ENCODE measurements around the gene ALDH6A1.
"Not testable (repeated sequence)": the region's sequence is repeated elsewhere in the genome, so short reads cannot be mapped to it uniquely, and the experiment has no call there.

Gene ALDH6A1

DNA sequence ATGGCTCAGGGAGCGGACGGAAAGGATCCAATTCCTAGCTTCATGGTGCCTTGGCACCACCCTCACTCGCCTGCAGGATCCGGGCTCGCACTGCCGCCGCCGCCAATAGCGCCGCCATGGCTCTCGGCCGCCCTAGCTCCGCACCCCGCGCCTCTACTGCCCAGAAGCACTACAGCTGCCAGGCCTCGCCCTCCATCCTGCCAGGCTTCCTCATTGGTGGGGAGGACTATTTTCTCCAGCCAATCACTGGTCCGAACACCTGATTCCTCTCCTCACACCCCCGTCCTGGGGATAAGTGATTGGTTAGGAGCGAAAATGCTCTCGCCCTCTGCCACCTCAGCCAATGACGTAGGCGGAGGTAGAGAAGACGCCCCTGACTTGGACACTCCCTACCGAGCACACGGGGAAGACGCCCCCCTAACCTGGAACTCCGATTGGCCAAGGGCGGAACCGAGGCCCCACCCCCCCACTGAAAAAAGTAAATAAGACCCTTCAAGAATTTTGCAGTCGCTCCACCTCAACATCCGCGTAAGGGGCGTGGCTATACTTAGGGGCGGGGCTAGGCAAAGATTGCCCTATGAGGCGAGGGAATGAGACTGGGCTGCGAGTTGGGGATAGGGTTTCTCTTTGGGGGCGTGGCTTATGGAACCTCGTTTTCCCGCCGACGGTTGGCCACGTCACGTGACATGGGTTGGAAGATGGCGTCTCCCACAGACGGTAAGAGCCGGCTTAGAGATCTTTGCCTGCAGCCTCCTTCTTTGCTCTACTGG lies at the start of gene ALDH6A1, which contains the start of gene LIN52:
Gene ALDH6A1, minus strand, starts transcription at position 177 of the 770 bp plus-strand sequence. Its CDS starts 59 bp downstream, at position 118.
Gene LIN52, plus strand, starts transcription at position 680 of the 770 bp plus-strand sequence. Its CDS starts 19 bp downstream, at position 699.
- peak; percentile 100 for DNase-seq

- no peak for DNase-seq
Measured at GRCh38 chr14:74127634-74128033, 43.4 kb upstream of the ALDH6A1 start.

DNA sequence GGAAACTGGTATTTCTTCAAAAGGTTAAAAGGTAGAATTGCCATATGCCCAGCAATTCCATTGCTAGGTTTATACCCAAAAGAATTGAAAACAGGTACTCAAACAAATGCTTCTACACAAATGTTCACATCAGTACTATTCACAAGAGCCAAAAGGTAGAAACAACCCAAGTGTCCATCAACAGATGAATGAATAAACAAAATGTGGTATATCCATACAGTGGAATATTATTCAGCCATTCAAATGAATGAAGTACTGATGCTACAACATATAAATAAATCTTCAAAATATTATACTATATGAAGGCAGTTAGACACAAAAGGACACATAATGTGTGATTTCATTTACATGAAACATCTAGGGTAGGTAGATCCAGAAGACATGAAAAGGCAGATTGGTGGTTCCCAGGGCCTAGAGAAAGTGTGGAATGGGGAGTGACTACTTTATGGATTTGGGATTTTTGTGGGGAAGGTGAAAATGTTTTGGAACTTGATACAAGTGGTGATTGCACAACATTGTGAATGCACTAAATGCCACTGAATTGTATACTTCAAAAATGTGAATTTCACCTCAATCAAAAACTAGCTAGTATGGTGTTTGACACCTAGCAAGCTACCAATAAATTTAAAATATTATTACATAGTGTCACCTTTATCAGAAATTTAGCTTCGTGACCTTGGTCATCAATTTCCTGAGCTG lies 42.2 kb upstream of the ALDH6A1 start:
- DNase-seq, result no peak

DNA sequence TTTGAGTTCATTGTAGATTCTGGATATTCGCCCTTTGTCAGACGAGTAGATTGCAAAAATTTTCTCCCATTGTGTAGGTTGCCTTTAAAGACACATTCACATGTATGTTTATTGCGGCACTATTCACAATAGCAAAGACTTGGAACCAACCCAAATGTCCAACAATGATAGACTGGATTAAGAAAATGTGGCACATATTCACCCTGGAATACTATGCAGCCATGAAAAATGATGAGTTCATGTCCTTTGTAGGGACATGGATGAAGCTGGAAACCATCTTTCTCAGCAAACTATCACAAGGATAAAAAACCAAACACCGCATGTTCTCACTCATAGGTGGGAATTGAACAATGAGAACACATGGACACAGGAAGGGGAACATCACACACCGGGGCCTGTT lies 41.2 kb upstream of the ALDH6A1 start:
- DNase-seq, result not testable (repeated sequence)

DNA sequence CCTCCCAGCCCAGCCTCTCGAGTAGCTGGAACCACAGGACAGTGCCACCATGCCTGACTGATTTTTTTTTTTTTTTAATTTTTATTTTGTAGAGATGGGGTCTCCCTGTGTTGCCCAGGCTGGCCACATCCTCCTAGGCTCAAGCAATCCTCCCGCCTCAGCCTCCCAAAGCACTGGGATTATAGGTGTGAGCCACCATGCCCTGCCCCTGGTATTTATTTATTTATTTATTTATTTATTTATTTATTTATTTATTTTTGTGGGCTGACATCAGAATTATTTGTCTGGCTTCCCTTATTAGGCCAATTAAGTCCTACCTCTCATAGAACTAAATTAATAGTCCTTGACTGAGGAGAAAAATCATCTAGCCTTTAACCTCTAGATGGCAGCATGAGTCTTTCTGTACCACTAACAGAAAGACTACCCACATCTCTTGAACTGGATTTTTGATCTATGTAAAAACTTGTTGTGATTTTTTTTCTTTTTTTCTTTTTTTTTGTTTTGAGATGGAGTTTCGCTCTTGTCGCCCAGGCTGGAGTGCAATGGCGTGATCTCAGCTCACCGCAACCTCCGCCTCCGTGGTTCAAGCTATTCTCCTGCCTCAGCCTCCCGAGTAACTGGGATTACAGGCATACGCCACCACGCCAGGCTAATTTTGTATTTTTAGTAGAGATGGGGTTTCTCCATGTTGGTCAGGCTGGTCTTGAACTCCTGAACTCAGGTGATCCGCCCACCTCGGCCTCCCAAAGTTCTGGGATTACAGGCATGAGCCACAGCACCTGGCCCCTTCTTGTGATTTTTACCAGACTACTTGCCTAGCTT lies 27.4 kb upstream of the ALDH6A1 start:
- not testable (repeated sequence) for DNase-seq

DNA sequence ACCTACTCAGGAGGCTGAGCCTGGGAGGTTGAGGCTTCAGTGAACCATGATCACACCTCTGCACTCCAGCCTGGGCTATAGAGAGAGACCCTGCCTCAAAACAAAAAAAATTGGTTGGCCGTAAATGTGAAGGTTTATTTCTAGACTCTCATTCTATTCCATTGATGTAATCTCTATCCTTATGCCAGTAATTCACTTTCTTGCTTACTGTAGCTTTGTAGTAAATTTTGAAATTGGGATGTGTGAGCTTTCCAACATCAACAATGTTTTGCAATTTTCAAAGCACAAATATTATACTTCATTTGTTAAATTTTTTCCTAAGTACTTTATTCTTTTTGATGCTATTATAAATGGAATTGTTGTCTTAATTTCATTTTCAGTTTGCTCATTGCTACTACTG lies 25.1 kb upstream of the ALDH6A1 start:
- DNase-seq, result no peak

- no peak for DNase-seq
Measured at GRCh38 chr14:74105381-74105780, 21.1 kb upstream of the ALDH6A1 start.

DNA sequence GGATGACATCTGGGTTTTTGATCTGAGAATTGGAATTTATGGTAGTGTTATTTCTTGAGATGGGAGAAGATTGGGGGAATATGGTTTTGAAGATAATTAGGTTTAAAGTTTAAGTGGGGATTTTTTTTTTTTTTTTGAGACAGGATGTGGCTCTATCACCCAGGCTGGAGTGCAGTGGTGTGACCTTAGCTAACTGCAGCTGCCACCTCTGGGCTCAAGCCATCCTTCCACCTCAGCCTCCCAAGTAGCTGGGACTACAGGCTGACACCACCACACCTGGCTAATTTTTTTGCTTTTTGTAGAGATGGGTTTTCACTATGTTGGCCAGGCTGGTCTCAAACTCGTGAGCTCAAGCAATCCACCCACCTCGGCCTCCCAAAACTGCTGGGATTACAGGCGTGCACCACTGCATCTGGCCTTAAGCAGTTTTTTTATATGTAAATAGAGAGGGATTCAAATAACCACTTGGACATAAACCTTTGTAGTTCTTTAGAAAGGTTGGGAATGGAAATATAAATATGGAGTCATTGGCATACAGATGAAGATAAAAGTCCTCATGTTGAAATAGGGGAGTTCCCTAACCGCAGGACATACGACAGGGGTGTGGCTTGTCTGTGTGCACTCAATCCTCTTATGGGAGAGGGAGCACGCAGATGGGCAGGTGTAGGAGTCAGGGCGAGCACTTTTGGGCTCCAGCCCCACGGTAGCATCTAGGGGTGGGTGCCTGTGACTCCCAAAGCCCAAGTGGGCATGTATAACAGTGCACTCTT lies 5.2 kb upstream of the ALDH6A1 start:
- no peak for DNase-seq

DNA sequence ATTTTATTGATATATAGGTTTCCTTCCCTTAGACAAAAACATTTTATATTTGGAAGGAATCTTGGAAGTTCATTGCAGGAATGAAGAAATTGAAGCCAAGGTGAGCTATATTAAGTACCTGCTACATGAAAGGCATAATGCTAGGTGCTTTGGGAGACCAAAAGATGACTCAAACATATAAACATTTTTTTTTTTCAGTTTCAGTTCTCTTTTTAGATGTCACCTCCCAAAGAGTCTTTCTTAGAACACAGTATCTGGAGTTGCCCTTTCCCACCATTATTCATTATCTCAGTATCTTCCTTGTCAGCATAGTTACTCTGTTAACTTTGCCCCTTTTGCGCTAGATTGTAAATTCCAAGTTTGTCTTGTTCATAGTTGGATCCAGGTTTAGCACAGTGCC lies 1.6 kb upstream of the ALDH6A1 start:
- DNase-seq, result no peak

DNA sequence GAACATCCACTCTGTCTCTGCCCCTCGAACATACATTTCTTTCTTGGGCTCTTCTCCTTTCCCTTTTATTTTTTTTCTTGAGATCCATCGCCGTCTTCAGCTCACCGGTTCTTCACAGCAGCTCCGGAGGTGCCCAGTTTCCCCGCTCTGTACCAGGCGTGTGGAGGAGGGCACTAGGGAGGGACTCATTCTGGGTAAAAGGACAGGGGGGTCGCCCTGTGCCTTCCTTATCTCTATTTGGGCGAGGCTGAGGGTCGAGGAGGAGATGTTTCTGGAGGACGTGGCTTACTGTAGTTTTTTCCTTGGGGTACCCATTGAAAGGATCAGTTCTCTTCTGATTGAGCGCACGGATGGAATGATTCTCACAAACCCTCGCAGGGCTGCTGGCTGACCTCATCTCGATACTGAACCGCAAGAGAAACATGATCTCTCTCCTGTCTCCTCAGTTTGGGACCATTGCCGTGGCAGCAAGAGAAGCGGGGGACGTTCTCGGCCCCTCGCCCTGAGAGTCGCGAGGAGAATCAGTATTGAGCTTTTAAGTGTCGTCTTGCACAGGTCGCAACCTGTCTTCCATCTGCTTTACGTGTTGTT lies 889 bp upstream of the ALDH6A1 start:
- no peak for DNase-seq

DNA sequence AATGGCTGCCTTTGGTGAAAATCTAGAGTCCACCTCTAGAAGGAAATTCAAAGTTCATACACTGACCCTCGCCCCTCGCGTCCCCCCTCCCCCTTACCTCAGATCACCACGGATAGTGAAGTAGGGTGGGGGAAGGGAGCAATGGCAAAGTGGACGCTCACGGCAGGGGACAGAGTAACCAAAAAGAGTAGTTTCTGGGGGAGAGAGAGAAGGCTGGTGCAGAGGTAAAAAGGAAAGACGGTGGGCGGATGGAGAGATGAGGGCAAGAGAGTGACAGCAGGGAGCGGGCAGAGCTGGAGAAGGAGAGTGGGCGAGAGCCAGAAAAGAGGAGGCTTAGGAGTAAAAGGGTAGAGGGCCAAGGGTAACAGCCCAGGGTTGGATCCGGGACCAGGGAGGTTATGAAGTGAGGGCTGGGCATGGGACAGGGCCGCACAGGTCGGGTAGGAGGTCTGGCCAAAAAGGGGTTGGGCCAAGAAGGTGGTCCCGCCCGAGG lies 423 bp downstream of the ALDH6A1 start:
- DNase-seq, result no peak

DNA sequence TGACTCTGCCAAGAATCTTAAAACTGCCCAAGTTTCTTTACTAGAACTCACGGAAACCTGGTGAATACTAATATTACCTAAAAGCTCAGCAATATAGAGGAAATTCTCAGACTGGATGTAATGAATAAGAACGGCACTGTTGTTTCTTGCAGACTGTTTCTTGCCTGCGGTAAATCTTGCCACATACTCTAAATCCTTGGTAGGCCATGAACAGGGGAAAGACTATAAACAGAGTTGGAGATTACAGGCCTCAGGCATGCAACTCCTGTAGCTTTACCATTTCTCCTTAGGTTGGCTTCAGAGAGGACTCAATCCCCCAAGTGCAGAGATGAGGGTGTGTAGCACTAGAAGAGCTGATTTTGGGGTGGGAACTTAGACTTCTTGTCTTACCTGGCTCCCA lies 1.1 kb downstream of the ALDH6A1 start:
- DNase-seq, result no peak

GRCh38 chr14:74081491-74081890 lies 2.8 kb downstream of the ALDH6A1 start:
- DNase-seq, result no peak

- no peak for DNase-seq
Measured at GRCh38 chr14:74080820-74081460, 3.3 kb downstream of the ALDH6A1 start.

GRCh38 chr14:74077401-74077800 lies 6.9 kb downstream of the ALDH6A1 start:
- no peak for DNase-seq

- no peak for DNase-seq
Measured at GRCh38 chr14:74065746-74066575, 18.3 kb downstream of the ALDH6A1 start.

- no peak for DNase-seq
Measured at GRCh38 chr14:74064883-74065282, 19.4 kb downstream of the ALDH6A1 start.

DNA sequence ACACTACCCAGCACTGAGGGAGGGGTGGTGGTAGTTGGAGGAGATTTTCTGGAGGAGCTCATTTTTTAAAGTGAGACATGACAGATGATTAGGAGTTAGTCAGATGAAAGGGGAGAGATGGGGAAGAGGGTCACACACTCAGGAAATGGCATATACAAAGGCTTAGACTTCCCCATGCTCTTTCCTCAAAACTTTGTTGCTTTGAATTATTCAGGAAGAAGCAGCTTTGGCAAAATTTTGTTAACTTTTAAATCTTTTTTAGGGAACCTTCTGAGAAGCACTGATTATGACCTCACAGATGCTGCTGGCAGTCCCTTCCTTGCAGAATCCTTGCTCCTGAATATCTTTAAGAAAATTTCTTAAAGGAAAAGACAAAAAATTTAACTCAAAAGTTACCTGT lies 19.8 kb downstream of the ALDH6A1 start:
- DNase-seq, result no peak

DNA sequence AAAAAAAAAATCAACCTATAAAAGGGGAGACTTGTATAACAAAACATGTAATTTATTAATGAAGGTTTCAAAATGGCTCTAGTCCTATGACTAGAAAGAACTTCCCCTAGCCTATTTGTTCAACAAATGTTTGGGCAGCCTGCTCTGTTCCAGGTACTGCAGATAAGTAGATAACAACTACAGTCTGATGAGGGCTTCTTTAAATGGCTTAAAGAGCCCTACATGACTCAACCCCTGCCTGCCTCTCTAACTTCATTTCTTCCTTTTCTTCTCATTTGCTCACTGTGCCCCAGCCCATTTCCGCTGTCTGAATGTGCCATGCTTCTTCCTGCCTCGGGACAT lies 21.5 kb downstream of the ALDH6A1 start:
- no peak for DNase-seq

DNA sequence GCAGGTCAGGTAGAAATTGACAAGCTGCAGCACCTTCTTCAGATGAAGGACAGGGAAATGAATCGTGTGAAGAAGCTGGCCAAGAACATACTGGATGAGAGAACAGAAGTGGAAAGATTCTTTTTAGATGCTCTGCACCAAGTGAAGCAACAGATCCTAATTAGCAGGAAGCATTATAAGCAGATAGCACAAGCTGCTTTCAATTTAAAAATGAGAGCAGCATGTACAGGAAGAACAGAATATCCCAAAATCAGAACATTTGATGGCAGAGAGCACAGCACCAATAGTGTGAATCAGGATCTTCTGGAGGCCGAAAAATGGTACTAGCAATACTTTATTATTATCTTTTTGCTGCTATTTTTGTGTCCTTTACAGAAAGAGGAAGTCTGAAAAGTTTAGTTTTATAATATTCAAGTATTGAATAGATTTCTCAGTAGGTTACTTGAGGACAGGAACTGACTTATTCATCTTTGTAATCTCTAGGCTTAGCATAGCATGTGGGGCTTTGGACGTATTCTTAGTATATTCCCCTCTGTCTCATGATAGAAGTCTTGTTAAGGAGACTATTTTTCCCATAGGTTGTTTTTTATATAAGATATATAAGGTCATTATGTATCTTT lies 34.3 kb downstream of the ALDH6A1 start:
- DNase-seq, result no peak

All from activated CD4-positive, alpha-beta T cell treated with anti-CD3 and anti-CD28 coated beads for 1 hour (primary cell).